ENCODE results near the gene GIPC2.
"Not testable (repeated sequence)": the region's sequence is repeated elsewhere in the genome, so short reads cannot be mapped to it uniquely, and the experiment has no call there.

The GIPC2 gene

DNA sequence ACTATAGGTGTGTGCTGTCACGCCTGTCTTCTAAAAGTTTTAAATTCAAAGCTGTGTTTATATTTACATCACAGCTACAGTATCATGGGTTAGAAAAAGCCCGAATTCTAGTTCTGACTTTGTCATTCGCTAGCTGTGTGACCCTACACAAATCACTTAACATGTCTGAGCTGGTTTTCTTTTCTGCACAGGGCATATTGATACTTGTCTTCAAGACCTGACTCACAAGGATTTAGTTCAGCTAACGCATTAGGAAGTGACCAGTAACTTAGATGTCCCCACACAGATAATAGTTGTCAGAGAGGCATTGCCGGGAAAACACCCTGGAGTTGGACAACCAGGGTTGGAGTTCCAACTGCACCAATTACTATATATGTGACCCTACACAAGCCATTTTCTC lies 25.9 kb downstream of the GIPC2 start:
- FAIRE-seq (no peak), DNase-seq (ENCODE audit: insufficient read length, low spot score) (no peak)
- TF ChIP-seq POU2F2 (IDR thresholded peaks at IDR 0.05; ENCODE audit: low read depth, low read length): no peak

- DNase-seq (ENCODE audit: insufficient read length, low spot score): no peak
- no peak for FAIRE-seq
- no peak for TF ChIP-seq POU2F2 (IDR thresholded peaks at IDR 0.05; ENCODE audit: low read depth, low read length)
- TF ChIP-seq SPI1 (IDR thresholded peaks at IDR 0.05; ENCODE audit: low read depth, low read length): no peak
- TF ChIP-seq TAF1 (IDR thresholded peaks at IDR 0.05; ENCODE audit: low read depth, low read length): no peak
- no peak for TF ChIP-seq POLR2AphosphoS5 (IDR thresholded peaks at IDR 0.05; ENCODE audit: low read depth, low read length)
Measured at GRCh38 chr1:78072216-78072615, 26.4 kb downstream of the GIPC2 start.

- FAIRE-seq (no peak), DNase-seq (ENCODE audit: insufficient read length, low spot score) (no peak)
- TF ChIP-seq POLR2A (IDR thresholded peaks at IDR 0.05; ENCODE audit: low read depth, low read length) (no peak), SPI1 (IDR thresholded peaks at IDR 0.05; ENCODE audit: low read depth, low read length) (no peak)
Measured at GRCh38 chr1:78073441-78073840, 27.7 kb downstream of the GIPC2 start.

- no peak for TF ChIP-seq TAF1 (IDR thresholded peaks at IDR 0.05; ENCODE audit: low read depth, low read length)
- no peak for TF ChIP-seq PAX5 (IDR thresholded peaks at IDR 0.05; ENCODE audit: insufficient read depth, low read length, severe bottlenecking)
- TF ChIP-seq SPI1 (IDR thresholded peaks at IDR 0.05; ENCODE audit: low read depth, low read length): no peak
- TF ChIP-seq POLR2A (IDR thresholded peaks at IDR 0.05; ENCODE audit: low read depth, low read length): no peak
- TF ChIP-seq POLR2AphosphoS5 (IDR thresholded peaks at IDR 0.05; ENCODE audit: low read depth, low read length): no peak
- TF ChIP-seq POU2F2 (IDR thresholded peaks at IDR 0.05; ENCODE audit: low read depth, low read length): no peak
Measured at GRCh38 chr1:78075621-78076020, 29.9 kb downstream of the GIPC2 start.

DNA sequence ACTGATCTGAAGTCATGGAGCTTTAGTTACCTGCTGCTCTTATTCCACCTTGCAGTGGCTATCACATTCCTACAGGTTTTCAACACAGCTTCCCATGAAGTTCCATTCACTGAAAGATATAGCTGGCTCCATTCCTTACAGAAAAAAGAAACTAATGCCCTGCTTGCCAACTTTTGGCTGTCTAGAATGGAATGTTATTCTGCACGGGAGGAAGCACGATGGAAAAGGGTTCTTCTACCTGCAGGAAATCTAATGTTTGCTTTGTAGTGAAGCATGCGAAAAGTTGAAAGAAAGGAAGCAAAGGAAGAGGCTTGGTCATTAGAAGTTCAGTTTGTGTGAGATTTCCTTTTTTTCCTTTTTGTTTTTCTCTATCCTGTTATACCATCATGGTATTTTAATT lies 32.6 kb downstream of the GIPC2 start:
- DNase-seq (ENCODE audit: insufficient read length, low spot score) (no peak), FAIRE-seq (no peak)
- TF ChIP-seq PAX5 (IDR thresholded peaks at IDR 0.05; ENCODE audit: insufficient read depth, low read length, severe bottlenecking) (no peak), TAF1 (IDR thresholded peaks at IDR 0.05; ENCODE audit: low read depth, low read length) (no peak), POU2F2 (IDR thresholded peaks at IDR 0.05; ENCODE audit: low read depth, low read length) (no peak), SPI1 (IDR thresholded peaks at IDR 0.05; ENCODE audit: low read depth, low read length) (no peak), POLR2A (IDR thresholded peaks at IDR 0.05; ENCODE audit: low read depth, low read length) (no peak), POLR2AphosphoS5 (IDR thresholded peaks at IDR 0.05; ENCODE audit: low read depth, low read length) (no peak)

More at GRCh38 chr1:78075621-78076020, 29.9 kb downstream of the GIPC2 start:
- FAIRE-seq (no peak), DNase-seq (ENCODE audit: insufficient read length, low spot score) (no peak)

GRCh38 chr1:78079580-78079979 lies 33.8 kb downstream of the GIPC2 start:
- TF ChIP-seq POU2F2 (IDR thresholded peaks at IDR 0.05; ENCODE audit: low read depth, low read length) (no peak), SPI1 (IDR thresholded peaks at IDR 0.05; ENCODE audit: low read depth, low read length) (no peak), POLR2A (IDR thresholded peaks at IDR 0.05; ENCODE audit: low read depth, low read length) (no peak), TAF1 (IDR thresholded peaks at IDR 0.05; ENCODE audit: low read depth, low read length) (no peak), POLR2AphosphoS5 (IDR thresholded peaks at IDR 0.05; ENCODE audit: low read depth, low read length) (no peak), PAX5 (IDR thresholded peaks at IDR 0.05; ENCODE audit: insufficient read depth, low read length, severe bottlenecking) (no peak)
- FAIRE-seq (no peak), DNase-seq (ENCODE audit: insufficient read length, low spot score) (no peak)

GRCh38 chr1:78080767-78081166 lies 35.0 kb downstream of the GIPC2 start:
- no peak for FAIRE-seq
- no peak for DNase-seq (ENCODE audit: insufficient read length, low spot score)
- no peak for TF ChIP-seq PAX5 (IDR thresholded peaks at IDR 0.05; ENCODE audit: insufficient read depth, low read length, severe bottlenecking)
- TF ChIP-seq SPI1 (IDR thresholded peaks at IDR 0.05; ENCODE audit: low read depth, low read length): no peak
- TF ChIP-seq POLR2AphosphoS5 (IDR thresholded peaks at IDR 0.05; ENCODE audit: low read depth, low read length): no peak
- no peak for TF ChIP-seq TAF1 (IDR thresholded peaks at IDR 0.05; ENCODE audit: low read depth, low read length)
- no peak for TF ChIP-seq POLR2A (IDR thresholded peaks at IDR 0.05; ENCODE audit: low read depth, low read length)
- TF ChIP-seq POU2F2 (IDR thresholded peaks at IDR 0.05; ENCODE audit: low read depth, low read length): no peak

GRCh38 chr1:78081980-78082860 lies 36.5 kb downstream of the GIPC2 start:
- no peak for TF ChIP-seq POLR2A (IDR thresholded peaks at IDR 0.05; ENCODE audit: low read depth, low read length)
- no peak for TF ChIP-seq PAX5 (IDR thresholded peaks at IDR 0.05; ENCODE audit: insufficient read depth, low read length, severe bottlenecking)
- no peak for TF ChIP-seq TAF1 (IDR thresholded peaks at IDR 0.05; ENCODE audit: low read depth, low read length)
- DNase-seq (ENCODE audit: insufficient read length, low spot score): no peak
- FAIRE-seq: peak; percentile 20

- peak; percentile 64 for TF ChIP-seq SPI1 (IDR thresholded peaks at IDR 0.05; ENCODE audit: low read depth, low read length)
- DNase-seq (ENCODE audit: insufficient read length, low spot score): not testable (repeated sequence)
Measured at GRCh38 chr1:78084639-78085038, 38.9 kb downstream of the GIPC2 start.

DNA sequence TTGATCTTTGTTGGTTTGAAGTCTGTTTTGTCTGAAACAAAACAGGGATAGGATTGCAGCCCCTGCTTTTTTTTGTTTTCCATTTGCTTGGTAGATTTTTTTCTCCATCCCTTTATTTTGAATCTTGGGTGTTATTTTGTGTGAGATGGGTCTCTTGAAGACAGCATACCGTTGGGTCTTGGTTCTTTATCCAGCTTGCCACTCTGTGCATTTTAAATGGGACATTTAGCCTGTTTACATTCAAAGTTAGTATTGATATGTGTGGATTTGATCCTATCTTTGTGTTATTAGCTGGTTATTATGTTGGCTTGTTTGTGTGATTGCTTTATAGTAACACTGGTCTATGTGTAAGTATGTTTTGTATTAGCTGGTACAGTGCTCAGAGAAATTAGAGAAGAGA lies 40.9 kb downstream of the GIPC2 start:
- TF ChIP-seq PAX5 (IDR thresholded peaks at IDR 0.05; ENCODE audit: insufficient read depth, low read length, severe bottlenecking) (no peak), POU2F2 (IDR thresholded peaks at IDR 0.05; ENCODE audit: low read depth, low read length) (no peak), TAF1 (IDR thresholded peaks at IDR 0.05; ENCODE audit: low read depth, low read length) (no peak), POLR2AphosphoS5 (IDR thresholded peaks at IDR 0.05; ENCODE audit: low read depth, low read length) (no peak), POLR2A (IDR thresholded peaks at IDR 0.05; ENCODE audit: low read depth, low read length) (no peak), SPI1 (IDR thresholded peaks at IDR 0.05; ENCODE audit: low read depth, low read length) (no peak)
- DNase-seq (ENCODE audit: insufficient read length, low spot score): no peak
- no peak for FAIRE-seq

More at GRCh38 chr1:78084639-78085038, 38.9 kb downstream of the GIPC2 start:
- FAIRE-seq: not testable (repeated sequence)

All from GM12891 (cell line).